ENCODE data around the gene CD52. TPM values are rescaled to one million over a fixed set of nuclear protein-coding genes. Genes with fewer than 3 reads are reported as not detected.

CD52 gene
- total RNA-seq: 100 to 1,000 TPM in 5 of 6 donors, 10 to 100 TPM in 1; 74.4 to 437 (median 172) TPM

GRCh38 chr1:26317612-26318337 is at the start of gene CD52:
Gene CD52 (plus strand): TSS chr1:26317958. CDS start chr1:26318018, 60 bp downstream.
- Histone ChIP-seq H3K9me3 (no peaks in the 10 kb centered on the region), H3K4me1 (peaks cover 10 to 24% (median 20%) of the 10 kb centered on the region in 4 donors), H3K36me3 (no peaks in the 10 kb centered on the region), H3K4me3 (peak within 1 kb of the TSS in 3 of 4 donors; percentile 29 to 43 (median 39)), H3K27me3 (no peaks in the 10 kb centered on the region), H3K27ac (peak within 1 kb of the TSS; percentile 57 to 76 (median 70))
- ATAC-seq (ENCODE audit: low FRiP score in 2 of 2) (no peak), DNase-seq (no peak)
- TF ChIP-seq CTCF (IDR thresholded peaks at IDR 0.05): no peak
- no peak for TF ChIP-seq POLR2AphosphoS5 (IDR thresholded peaks at IDR 0.05)
- TF ChIP-seq EP300 (IDR thresholded peaks at IDR 0.05): no peak
- peak in 1 of 4 donors; percentile 44 for TF ChIP-seq POLR2A (IDR thresholded peaks at IDR 0.05)
- WGBS, 2 donors: 60 to 61% methylated on average over 8 to 12 of the region's 12 CpGs

- Histone ChIP-seq H3K36me3 (peaks cover 0 to 32% (median 16%) of the 10 kb centered on the region in 4 donors), H3K4me3 (no peak overlapping the region), H3K27me3 (no peaks in the 10 kb centered on the region), H3K9me3 (peaks cover 0 to 9% (median 3%) of the 10 kb centered on the region in 4 donors), H3K4me1 (no peaks in the 10 kb centered on the region), H3K27ac (no peak overlapping the region)
- 95% methylated on average over 9 of the region's 9 CpGs for WGBS, 2 donors
- TF ChIP-seq EP300 (IDR thresholded peaks at IDR 0.05) (no peak), POLR2A (IDR thresholded peaks at IDR 0.05) (no peak), CTCF (IDR thresholded peaks at IDR 0.05) (no peak), POLR2AphosphoS5 (IDR thresholded peaks at IDR 0.05) (no peak)
- ATAC-seq (ENCODE audit: low FRiP score in 2 of 2) (no peak), DNase-seq (no peak)
Observed at GRCh38 chr1:26268290-26269197, 49.2 kb upstream of the CD52 start.

- WGBS, 2 donors: 95 to 100% methylated on average over 4 of the region's 4 CpGs
- DNase-seq: no peak
- H3K36me3 ChIP-seq: peaks cover 0 to 32% (median 16%) of the 10 kb centered on the region in 4 donors
- no peak for ATAC-seq (ENCODE audit: low FRiP score in 2 of 2)
- peaks cover 0 to 9% (median 3%) of the 10 kb centered on the region in 4 donors for H3K9me3 ChIP-seq
- no peak overlapping the region for H3K4me3 ChIP-seq
- no peak overlapping the region for H3K27ac ChIP-seq
- TF ChIP-seq CTCF (IDR thresholded peaks at IDR 0.05) (no peak), POLR2AphosphoS5 (IDR thresholded peaks at IDR 0.05) (no peak), EP300 (IDR thresholded peaks at IDR 0.05) (no peak), POLR2A (IDR thresholded peaks at IDR 0.05) (no peak)
- no peaks in the 10 kb centered on the region for H3K27me3 ChIP-seq
- H3K4me1 ChIP-seq: no peaks in the 10 kb centered on the region
Observed at GRCh38 chr1:26269198-26269550, 48.6 kb upstream of the CD52 start.

GRCh38 chr1:26274801-26275425 is 42.8 kb upstream of the CD52 start:
- no peaks in the 10 kb centered on the region for H3K9me3 ChIP-seq
- peak overlapping the region; percentile 92 to 99 (median 98) for H3K27ac ChIP-seq
- TF ChIP-seq EP300 (IDR thresholded peaks at IDR 0.05) (no peak), POLR2A (IDR thresholded peaks at IDR 0.05) (no peak), POLR2AphosphoS5 (IDR thresholded peaks at IDR 0.05) (no peak), CTCF (IDR thresholded peaks at IDR 0.05) (no peak)
- WGBS, 2 donors: 80 to 83% methylated on average over 11 of the region's 11 CpGs
- no peak overlapping the region for H3K4me3 ChIP-seq
- ATAC-seq (ENCODE audit: low FRiP score in 2 of 2) (no peak), DNase-seq (peak in 1 of 2 donors; percentile 62)
- no peaks in the 10 kb centered on the region for H3K27me3 ChIP-seq
- H3K4me1 ChIP-seq: peaks cover 42 to 50% (median 47%) of the 10 kb centered on the region in 4 donors
- peaks cover 0 to 15% (median 4%) of the 10 kb centered on the region in 4 donors for H3K36me3 ChIP-seq

Measured in upper lobe of left lung (tissue), 6 donors.